HepG2 (cell line): ENCODE data around the gene PMAIP1. TPM values are rescaled to one million over a fixed set of nuclear protein-coding genes. Genes with fewer than 3 reads are reported as not detected.

ENCODE experiments used
- ATAC-seq: fragments of 200-7000 bp; cut with Tn5 transposase; 3 replicates; pipeline ENCODE4 v1.9.1; 2020; ENCODE audit warnings: mild to moderate bottlenecking, moderate library complexity
- BruUV-seq: library from RNA; stranded (reverse); fragments of 400-500 nt; replicated peaks from 2 replicates; lab custom pipeline; 2021; lab: Mats Ljungman, UMichigan
- CTCF ChIA-PET: fragments of 300-600 bp; formaldehyde crosslinking; extraction: SDS; loops from one replicate; lab custom pipeline; 2021; ENCODE audit warnings: low total read pairs, inconsistent platforms, low intra/inter-chr PET ratio; lab: Yijun Ruan, JAX
- POLR2A ChIA-PET: fragments of 350-600 bp; sonication (Branson Sonifier 250); formaldehyde crosslinking; loops from one replicate; lab custom pipeline; 2020; ENCODE audit warnings: antibody characterized with exemption, inconsistent platforms; lab: Yijun Ruan, JAX
- DNase-seq: peaks from one replicate; pipeline ENCODE4 v3.0.0-alpha.2; 2015; ENCODE audit warnings: low spot score
- FAIRE-seq: peaks from 3 replicates; lab custom pipeline; 2011; peaks lifted over from hg19 to GRCh38; lab: Jason Lieb, UNC
- H2AFZ ChIP-seq: one replicate; pipeline ENCODE4 v1.6.1; 2011; ENCODE audit warnings: low read length, inconsistent platforms
- H3K27ac ChIP-seq: fragments of 300-600 bp; 3 replicates; pipeline ENCODE4 v1.8.0; 2011; ENCODE audit warnings: mixed run types, mild to moderate bottlenecking, mixed read lengths, low read length, inconsistent platforms; ENCODE audit not compliant: insufficient read depth; ENCODE audit errors: extremely low read length
- H3K27me3 ChIP-seq, 2 experiments: fragments of 200-600 bp in 1 of 2; 2 replicates in 1 of 2; 3 replicates in 1 of 2; pipeline versions ENCODE4 v1.6.0 to v1.8.0; 2011; ENCODE audit warnings: low read length in 2 of 2, mild to moderate bottlenecking in 2 of 2, moderate library complexity in 2 of 2, inconsistent platforms in 1 of 2; ENCODE audit not compliant: insufficient read depth in 2 of 2, control insufficient read depth in 1 of 2
- H3K36me3 ChIP-seq, 2 experiments: fragments of 200-600 bp in 1 of 2; replicated peaks in 1 of 2; 2 replicates in 1 of 2; 3 replicates in 1 of 2; pipeline versions ENCODE4 v1.5.1 to v1.8.0; 2011; ENCODE audit warnings: low read length in 2 of 2, inconsistent platforms in 1 of 2; ENCODE audit not compliant: insufficient read depth in 2 of 2, control insufficient read depth in 1 of 2
- H3K4me1 ChIP-seq: 2 replicates; pipeline ENCODE4 v1.5.1; 2012; ENCODE audit warnings: low read length, inconsistent platforms; ENCODE audit not compliant: insufficient read depth
- H3K4me2 ChIP-seq: 2 replicates; pipeline ENCODE4 v1.6.0; 2011; ENCODE audit warnings: low read depth, low read length, inconsistent platforms
- H3K4me3 ChIP-seq, 3 experiments: fragments of 200-600 bp in 1 of 3; sonication (generic), shearing (Covaris generic) in 1 of 3; replicated peaks in 1 of 3; 2 replicates each; pipeline ENCODE4 v1.5.1; 2011 to 2016; ENCODE audit warnings: low read length in 3 of 3, inconsistent platforms in 2 of 3, low read depth in 2 of 3, mild to moderate bottlenecking in 2 of 3, control low read depth in 1 of 3, mixed read lengths in 1 of 3; ENCODE audit not compliant: insufficient read depth in 1 of 3
- H3K79me2 ChIP-seq: one replicate; pipeline ENCODE4 v1.6.1; 2011; ENCODE audit warnings: low read length, inconsistent platforms; ENCODE audit not compliant: insufficient read depth
- H3K9ac ChIP-seq: 2 replicates; pipeline ENCODE4 v1.6.0; 2011; ENCODE audit warnings: mild to moderate bottlenecking, low read depth, low read length, inconsistent platforms; ENCODE audit not compliant: insufficient read depth
- H3K9me3 ChIP-seq: 2 replicates; pipeline ENCODE4 v1.5.1; 2012; ENCODE audit warnings: mild to moderate bottlenecking, low read length
- H4K20me1 ChIP-seq: 2 replicates; pipeline ENCODE4 v1.6.0; 2011; ENCODE audit warnings: inconsistent platforms, mild to moderate bottlenecking, low read length, moderate library complexity; ENCODE audit not compliant: insufficient read depth
- AKAP8 ChIP-seq: sonication (generic); formaldehyde crosslinking; IDR thresholded peaks from 2 replicates; pipeline ENCODE4 v1.5.1; 2020; ENCODE audit warnings: mild to moderate bottlenecking, missing genetic modification reagents
- GABPB1 ChIP-seq: IDR thresholded peaks from 2 replicates; pipeline ENCODE4 v1.6.1; 2016; ENCODE audit warnings: mild to moderate bottlenecking, missing genetic modification reagents, moderate library complexity, missing compliant biosample characterization
- HMG20A ChIP-seq: IDR thresholded peaks from 2 replicates; pipeline ENCODE4 v1.6.1; 2016; ENCODE audit warnings: borderline replicate concordance
- MED13 ChIP-seq: sonication (generic); formaldehyde crosslinking; IDR thresholded peaks from 2 replicates; pipeline ENCODE4 v1.5.0; 2020; ENCODE audit warnings: missing genetic modification reagents
- NFE2 ChIP-seq: sonication (generic); formaldehyde crosslinking; IDR thresholded peaks from 2 replicates; pipeline ENCODE4 v1.4.0; 2020; ENCODE audit warnings: missing genetic modification reagents
- STAG1 ChIP-seq: sonication (generic); formaldehyde crosslinking; IDR thresholded peaks from 2 replicates; pipeline ENCODE4 v1.4.0; 2020; ENCODE audit warnings: missing genetic modification reagents
- THYN1 ChIP-seq: sonication (generic); formaldehyde crosslinking; IDR thresholded peaks from 2 replicates; pipeline ENCODE4 v1.8.1; 2023; ENCODE audit warnings: low read depth, mild to moderate bottlenecking, moderate library complexity, missing genetic modification reagents, borderline replicate concordance
- ZBTB46 ChIP-seq: sonication (generic); formaldehyde crosslinking; IDR thresholded peaks from 2 replicates; pipeline ENCODE4 v1.4.0; 2020; ENCODE audit warnings: mild to moderate bottlenecking, missing genetic modification reagents, borderline replicate concordance
- ZNF232 ChIP-seq: sonication (generic); formaldehyde crosslinking; IDR thresholded peaks from 2 replicates; pipeline ENCODE4 v1.4.0; 2020; ENCODE audit warnings: missing genetic modification reagents, borderline replicate concordance
- ZNF800 ChIP-seq: sonication (generic); formaldehyde crosslinking; IDR thresholded peaks from 2 replicates; pipeline ENCODE4 v1.4.0; 2020; ENCODE audit warnings: missing genetic modification reagents
- WGBS: methylation state at CpG from one replicate; pipeline ENCODE4 v1.1.6; 2017; ENCODE audit warnings: low lambda C conversion rate; 5-methylcytosine and 5-hydroxymethylcytosine counted together
- in situ Hi-C: cut with HindIII; loops from 2 replicates; pipeline ENCODE4 v1.10.0; 2017; ENCODE audit warnings: low pct_unique_long_range_greater_than_20kb; ENCODE audit not compliant: extremely low pct_ligation_motif_present
- intact Hi-C: fragments of 100-400 bp; cut with micrococcal nuclease; formaldehyde crosslinking; loops from one replicate; pipeline ENCODE4 v1.10.0; 2022; ENCODE audit not compliant: unreplicated experiment
- polyA plus RNA-seq, 8 experiments: library from polyadenylated mRNA; depleted of rRNA in 3 of 8; stranded (reverse) in 7 of 8; unstranded in 1 of 8; fragments of >200 nt; fragmentation: Illumina TruSeq in 4 of 8; extraction: Trizol in 4 of 8; gene quantifications; 2 replicates each; pipeline versions ENCODE4 v1.2.1 to v1.2.3, GENCODE V29; 2011 to 2016; ENCODE audit warnings: low read depth in 4 of 8, missing spikeins in 1 of 8, mixed read lengths in 1 of 8; ENCODE audit not compliant: insufficient read depth in 1 of 8
- total RNA-seq, 5 experiments: library from RNA; depleted of rRNA; stranded (reverse); fragments of >200 nt; fragmentation: Illumina TruSeq; extraction: Trizol; gene quantifications; 2 replicates each; pipeline ENCODE4 v1.2.3, GENCODE V29; 2016; ENCODE audit warnings: low read depth in 1 of 5
- TF ChIP-seq, protein P1 (sequence below): sonication (generic); formaldehyde crosslinking; conservative IDR thresholded peaks from 2 replicates; pipeline ENCODE4 v1.4.0; 2020; ENCODE audit warnings: missing genetic modification reagents
- TF ChIP-seq, protein P2 (sequence below): fragments of 450-650 bp; IDR thresholded peaks from 2 replicates; pipeline ENCODE4 v1.6.1; 2017
- TF ChIP-seq, protein P3 (sequence below): sonication (generic); formaldehyde crosslinking; IDR thresholded peaks from 2 replicates; pipeline ENCODE4 v1.5.0; 2020; ENCODE audit warnings: mild to moderate bottlenecking, low read depth, missing genetic modification reagents, borderline replicate concordance

The PMAIP1 gene
- total and polyA plus RNA-seq, 2 of the 13 experiments (the other 11 are each of a cell fraction or from before 2014, with no cell fraction given): 1.5 to 1.7 TPM

GRCh38 chr18:59873641-59874040 lies 26.2 kb upstream of the PMAIP1 start:
- 39% methylated on average over 2 of the region's 2 CpGs for WGBS
- POLR2A ChIA-PET: no interaction called here

More at GRCh38 chr18:59873641-59874040, 26.2 kb upstream of the PMAIP1 start:
- Histone ChIP-seq H3K9ac (no peak overlapping the region), H3K4me2 (no peak overlapping the region), H3K36me3 (no peaks in the 10 kb centered on the region), H3K27ac (no peak overlapping the region), H4K20me1 (no peaks in the 10 kb centered on the region), H3K4me3 (no peak overlapping the region), H3K27me3 (no peaks in the 10 kb centered on the region), H3K9me3 (no peaks in the 10 kb centered on the region), H3K79me2 (no peaks in the 10 kb centered on the region), H3K4me1 (no peaks in the 10 kb centered on the region), H2AFZ (no peak overlapping the region)
- no peak for FAIRE-seq
- DNase-seq: no peak
- in situ Hi-C loops (no loop called here), intact Hi-C loops (no loop called here)
- TF ChIP-seq AKAP8 (CRISPR knock-in tag) (no peak), NFE2 (CRISPR knock-in tag) (no peak), STAG1 (CRISPR knock-in tag) (no peak), THYN1 (no peak), MED13 (CRISPR knock-in tag) (no peak), ZNF800 (CRISPR knock-in tag) (no peak), HMG20A (CRISPR knock-in tag) (no peak), ZBTB46 (CRISPR knock-in tag) (no peak), ZNF232 (CRISPR knock-in tag) (no peak), GABPB1 (CRISPR knock-in tag) (no peak)
- TF ChIP-seq, protein P1, sequence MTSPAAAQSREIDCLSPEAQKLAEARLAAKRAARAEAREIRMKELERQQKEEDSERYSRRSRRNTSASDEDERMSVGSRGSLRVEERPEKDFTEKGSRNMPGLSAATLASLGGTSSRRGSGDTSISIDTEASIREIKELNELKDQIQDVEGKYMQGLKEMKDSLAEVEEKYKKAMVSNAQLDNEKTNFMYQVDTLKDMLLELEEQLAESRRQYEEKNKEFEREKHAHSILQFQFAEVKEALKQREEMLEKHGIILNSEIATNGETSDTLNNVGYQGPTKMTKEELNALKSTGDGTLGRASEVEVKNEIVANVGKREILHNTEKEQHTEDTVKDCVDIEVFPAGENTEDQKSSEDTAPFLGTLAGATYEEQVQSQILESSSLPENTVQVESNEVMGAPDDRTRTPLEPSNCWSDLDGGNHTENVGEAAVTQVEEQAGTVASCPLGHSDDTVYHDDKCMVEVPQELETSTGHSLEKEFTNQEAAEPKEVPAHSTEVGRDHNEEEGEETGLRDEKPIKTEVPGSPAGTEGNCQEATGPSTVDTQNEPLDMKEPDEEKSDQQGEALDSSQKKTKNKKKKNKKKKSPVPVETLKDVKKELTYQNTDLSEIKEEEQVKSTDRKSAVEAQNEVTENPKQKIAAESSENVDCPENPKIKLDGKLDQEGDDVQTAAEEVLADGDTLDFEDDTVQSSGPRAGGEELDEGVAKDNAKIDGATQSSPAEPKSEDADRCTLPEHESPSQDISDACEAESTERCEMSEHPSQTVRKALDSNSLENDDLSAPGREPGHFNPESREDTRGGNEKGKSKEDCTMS: no peak
- TF ChIP-seq, protein P2, sequence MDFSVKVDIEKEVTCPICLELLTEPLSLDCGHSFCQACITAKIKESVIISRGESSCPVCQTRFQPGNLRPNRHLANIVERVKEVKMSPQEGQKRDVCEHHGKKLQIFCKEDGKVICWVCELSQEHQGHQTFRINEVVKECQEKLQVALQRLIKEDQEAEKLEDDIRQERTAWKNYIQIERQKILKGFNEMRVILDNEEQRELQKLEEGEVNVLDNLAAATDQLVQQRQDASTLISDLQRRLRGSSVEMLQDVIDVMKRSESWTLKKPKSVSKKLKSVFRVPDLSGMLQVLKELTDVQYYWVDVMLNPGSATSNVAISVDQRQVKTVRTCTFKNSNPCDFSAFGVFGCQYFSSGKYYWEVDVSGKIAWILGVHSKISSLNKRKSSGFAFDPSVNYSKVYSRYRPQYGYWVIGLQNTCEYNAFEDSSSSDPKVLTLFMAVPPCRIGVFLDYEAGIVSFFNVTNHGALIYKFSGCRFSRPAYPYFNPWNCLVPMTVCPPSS: no peak
- TF ChIP-seq, protein P3, sequence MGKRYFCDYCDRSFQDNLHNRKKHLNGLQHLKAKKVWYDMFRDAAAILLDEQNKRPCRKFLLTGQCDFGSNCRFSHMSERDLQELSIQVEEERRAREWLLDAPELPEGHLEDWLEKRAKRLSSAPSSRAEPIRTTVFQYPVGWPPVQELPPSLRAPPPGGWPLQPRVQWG (CRISPR knock-in tag): no peak
- CTCF ChIA-PET: no interaction called here
- no TSS peak for BruUV-seq
- no peak for ATAC-seq
